GM12865 (cell line): Measurements from ENCODE around the gene SRRM5.
"Not testable (repeated sequence)": the region's sequence is repeated elsewhere in the genome, so short reads cannot be mapped to it uniquely, and the experiment has no call there.

ENCODE experiments used
- DNase-seq: peaks from one replicate; pipeline ENCODE4 v3.0.0; 2010; ENCODE audit warnings: low read depth
- H3K4me3 ChIP-seq: 2 replicates; pipeline ENCODE4 v1.5.1; 2011; ENCODE audit warnings: mild to moderate bottlenecking, low read depth, low read length, control low read depth
- TF ChIP-seq, protein P1 (sequence below): IDR thresholded peaks from 2 replicates; pipeline ENCODE4 v1.5.1; 2011; ENCODE audit warnings: low read length, control low read depth, low read depth, inconsistent platforms; ENCODE audit not compliant: insufficient read depth; ENCODE audit errors: missing control alignments

The SRRM5 gene

GRCh38 chr19:43597876-43598275 lies 14.0 kb upstream of the SRRM5 start:
- no peak for DNase-seq
- TF ChIP-seq, protein P1, sequence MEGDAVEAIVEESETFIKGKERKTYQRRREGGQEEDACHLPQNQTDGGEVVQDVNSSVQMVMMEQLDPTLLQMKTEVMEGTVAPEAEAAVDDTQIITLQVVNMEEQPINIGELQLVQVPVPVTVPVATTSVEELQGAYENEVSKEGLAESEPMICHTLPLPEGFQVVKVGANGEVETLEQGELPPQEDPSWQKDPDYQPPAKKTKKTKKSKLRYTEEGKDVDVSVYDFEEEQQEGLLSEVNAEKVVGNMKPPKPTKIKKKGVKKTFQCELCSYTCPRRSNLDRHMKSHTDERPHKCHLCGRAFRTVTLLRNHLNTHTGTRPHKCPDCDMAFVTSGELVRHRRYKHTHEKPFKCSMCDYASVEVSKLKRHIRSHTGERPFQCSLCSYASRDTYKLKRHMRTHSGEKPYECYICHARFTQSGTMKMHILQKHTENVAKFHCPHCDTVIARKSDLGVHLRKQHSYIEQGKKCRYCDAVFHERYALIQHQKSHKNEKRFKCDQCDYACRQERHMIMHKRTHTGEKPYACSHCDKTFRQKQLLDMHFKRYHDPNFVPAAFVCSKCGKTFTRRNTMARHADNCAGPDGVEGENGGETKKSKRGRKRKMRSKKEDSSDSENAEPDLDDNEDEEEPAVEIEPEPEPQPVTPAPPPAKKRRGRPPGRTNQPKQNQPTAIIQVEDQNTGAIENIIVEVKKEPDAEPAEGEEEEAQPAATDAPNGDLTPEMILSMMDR = no peak
- peak overlapping the region; percentile 93 for H3K4me3 ChIP-seq

DNA sequence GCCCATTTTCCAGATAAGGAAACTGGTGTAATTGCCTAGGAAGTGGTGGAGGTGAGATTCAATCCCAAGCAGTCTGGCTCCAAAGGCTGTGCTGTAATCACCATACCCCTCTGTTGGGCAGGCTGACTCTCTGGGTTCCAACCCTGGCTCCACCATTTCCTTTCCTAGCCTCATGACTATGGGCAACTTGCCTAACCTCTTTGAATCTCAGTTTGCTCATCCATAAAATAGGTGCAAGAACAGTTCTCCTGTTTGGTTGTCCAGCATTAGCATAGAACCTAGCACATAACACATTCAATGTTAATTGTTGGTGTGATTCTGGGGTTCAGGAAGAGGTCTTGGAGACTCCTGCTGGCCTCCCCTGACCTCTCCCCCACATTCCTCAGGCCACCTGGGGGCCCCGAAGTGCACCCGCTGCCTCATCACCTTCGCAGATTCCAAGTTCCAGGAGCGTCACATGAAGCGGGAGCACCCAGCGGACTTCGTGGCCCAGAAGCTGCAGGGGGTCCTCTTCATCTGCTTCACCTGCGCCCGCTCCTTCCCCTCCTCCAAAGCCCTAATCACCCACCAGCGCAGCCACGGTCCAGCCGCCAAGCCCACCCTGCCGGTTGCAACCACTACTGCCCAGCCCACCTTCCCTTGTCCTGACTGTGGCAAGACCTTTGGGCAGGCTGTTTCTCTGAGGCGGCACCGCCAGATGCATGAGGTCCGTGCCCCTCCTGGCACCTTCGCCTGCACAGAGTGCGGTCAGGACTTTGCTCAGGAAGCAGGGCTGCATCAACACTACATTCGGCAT lies 13.2 kb upstream of the SRRM5 start:
- H3K4me3 ChIP-seq = no peak overlapping the region
- TF ChIP-seq, protein P1 = no peak
- DNase-seq = no peak

- H3K4me3 ChIP-seq = no peak overlapping the region
- TF ChIP-seq, protein P1 = no peak
- no peak for DNase-seq
Measured at GRCh38 chr19:43599635-43600295, 12.1 kb upstream of the SRRM5 start.

DNA sequence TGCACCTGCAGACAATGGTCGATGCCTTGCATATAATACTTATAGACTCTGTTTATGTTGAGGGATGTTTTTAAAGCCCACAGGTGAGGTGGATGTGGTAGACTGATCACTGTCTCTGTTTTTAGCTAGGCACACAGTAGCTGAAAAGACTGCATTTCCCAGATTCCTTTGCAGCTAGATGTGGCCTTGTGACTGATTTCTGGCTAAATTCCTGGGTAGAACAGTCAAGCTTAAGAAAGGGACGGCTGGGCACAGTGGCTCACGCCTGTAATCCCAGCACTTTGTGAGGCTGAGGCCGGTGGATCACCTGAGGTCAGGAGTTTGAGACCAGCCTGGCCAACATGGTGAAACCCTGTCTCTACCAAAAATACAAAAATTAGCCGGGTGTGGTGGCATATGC lies 11.6 kb upstream of the SRRM5 start:
- not testable (repeated sequence) for H3K4me3 ChIP-seq, DNase-seq

DNA sequence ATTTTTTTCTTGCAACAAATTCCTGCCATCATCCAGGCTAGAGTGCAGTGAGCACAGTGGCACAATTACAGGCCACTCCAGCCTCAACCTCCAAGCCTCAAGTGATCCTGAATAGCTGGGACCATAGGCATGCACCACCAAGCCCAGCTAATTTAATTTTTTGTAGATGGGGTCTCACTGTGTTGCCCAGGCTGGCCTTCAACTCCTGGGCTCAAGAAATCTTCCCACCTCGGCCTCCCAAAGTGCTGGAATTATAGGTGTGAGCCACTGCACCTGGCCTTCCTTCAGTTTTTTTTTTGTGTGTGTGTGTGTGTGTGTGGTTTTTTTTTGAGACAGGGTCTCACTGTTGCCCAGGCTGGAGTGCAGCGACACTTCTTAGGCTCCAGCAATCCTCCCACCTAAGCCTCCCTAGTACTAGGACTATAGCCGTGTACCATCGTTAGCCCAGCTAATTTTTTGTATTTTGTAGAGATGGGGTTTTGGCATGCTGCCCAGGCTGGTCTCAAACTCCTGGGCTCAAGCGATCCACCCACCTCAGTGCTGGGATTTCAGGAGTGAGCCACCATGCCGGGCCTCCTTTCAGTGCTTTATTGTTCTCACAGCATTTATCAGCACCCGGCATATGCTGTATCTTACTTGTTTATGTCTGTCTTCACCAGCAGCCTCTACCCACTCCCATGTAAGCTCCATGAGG lies 5.9 kb upstream of the SRRM5 start:
- TF ChIP-seq, protein P1 = no peak
- H3K4me3 ChIP-seq = no peak overlapping the region
- no peak for DNase-seq

GRCh38 chr19:43606569-43607229 lies 5.2 kb upstream of the SRRM5 start:
- DNase-seq = no peak
- no peak overlapping the region for H3K4me3 ChIP-seq
- TF ChIP-seq, protein P1 = no peak
